Colonic mucosa (tissue), 4 donors: ENCODE data around the gene LRRC4B. TPM values are rescaled to one million over a fixed set of nuclear protein-coding genes. Genes with fewer than 3 reads are reported as not detected.

Experiments used
- DNase-seq: peaks from one replicate; pipeline ENCODE4 v3.0.0-alpha.2; 2020
- H3K27ac ChIP-seq: fragments of 200-600 bp; one replicate; pipeline ENCODE4 v1.8.0; 2021
- H3K27me3 ChIP-seq: fragments of 200-600 bp; one replicate; pipeline ENCODE4 v1.8.0; 2021
- H3K36me3 ChIP-seq: fragments of 200-600 bp; one replicate; pipeline ENCODE4 v1.8.0; 2021
- H3K4me1 ChIP-seq: fragments of 200-600 bp; one replicate; pipeline ENCODE4 v1.8.0; 2021; ENCODE audit warnings: mild to moderate bottlenecking
- H3K4me3 ChIP-seq: fragments of 200-600 bp; one replicate; pipeline ENCODE4 v1.8.0; 2021
- H3K9ac ChIP-seq, 2 donors: one replicate each; pipeline ENCODE4 v1.7.0; 2013; ENCODE audit warnings: control low read depth in 2 of 2, low read depth in 2 of 2, low read length in 2 of 2
- H3K9me3 ChIP-seq: fragments of 200-600 bp; one replicate; pipeline ENCODE4 v1.8.0; 2021
- intact Hi-C: fragments of 100-400 bp; cut with DNase I; formaldehyde crosslinking; loops from one replicate; pipeline ENCODE4 v1.14.1; 2022
- total RNA-seq, 2 donors: library from RNA; stranded (reverse); fragmentation: NEBNext Ultra II Directional in 1 of 2; extraction: Animal tissue kit (Norgen Biotek cat#: 25700) in 1 of 2; gene quantifications; one replicate each; pipeline ENCODE4 v1.2.1, GENCODE V29; 2021
- TF ChIP-seq, protein P1 (sequence below): fragments of 200-600 bp; IDR thresholded peaks from one replicate; pipeline ENCODE4 v1.8.0; 2022; ENCODE audit warnings: antibody characterized with exemption, mild to moderate bottlenecking
- donor health status: healthy.
- donor health status: DM: no; HTN: no; CAD: no.
- donor health status: DM: no; HTN: no; CAD: no.

LRRC4B gene
- total RNA-seq, 2 donors from 2014 or later: 1.1 TPM

DNA sequence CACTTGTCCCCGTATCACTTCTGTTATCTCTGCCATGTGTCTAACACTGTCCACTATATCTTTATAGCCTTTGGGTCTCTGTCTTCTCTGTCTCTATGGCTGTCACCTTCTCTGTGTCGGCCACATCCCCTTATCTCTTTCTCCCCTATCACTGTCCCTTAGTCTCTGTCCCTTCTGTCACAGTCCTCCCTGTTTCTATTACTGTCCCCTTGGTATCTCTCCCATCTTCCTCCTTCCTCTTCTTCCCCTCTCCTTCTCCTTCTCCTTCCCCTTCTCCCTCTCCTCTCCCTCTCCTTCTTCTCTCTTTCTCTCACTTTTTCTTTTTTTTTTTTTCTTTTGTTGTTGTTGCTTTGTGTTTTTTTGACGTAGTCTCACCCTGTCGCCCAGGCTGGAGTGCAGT lies 34.7 kb upstream of the LRRC4B start:
- Histone ChIP-seq H3K4me3 (no peak overlapping the region), H3K36me3 (no peaks in the 10 kb centered on the region), H3K27me3 (no peaks in the 10 kb centered on the region), H3K9ac (no peak overlapping the region), H3K9me3 (no peaks in the 10 kb centered on the region), H3K27ac (no peak overlapping the region), H3K4me1 (no peaks in the 10 kb centered on the region)
- TF ChIP-seq, protein P1, sequence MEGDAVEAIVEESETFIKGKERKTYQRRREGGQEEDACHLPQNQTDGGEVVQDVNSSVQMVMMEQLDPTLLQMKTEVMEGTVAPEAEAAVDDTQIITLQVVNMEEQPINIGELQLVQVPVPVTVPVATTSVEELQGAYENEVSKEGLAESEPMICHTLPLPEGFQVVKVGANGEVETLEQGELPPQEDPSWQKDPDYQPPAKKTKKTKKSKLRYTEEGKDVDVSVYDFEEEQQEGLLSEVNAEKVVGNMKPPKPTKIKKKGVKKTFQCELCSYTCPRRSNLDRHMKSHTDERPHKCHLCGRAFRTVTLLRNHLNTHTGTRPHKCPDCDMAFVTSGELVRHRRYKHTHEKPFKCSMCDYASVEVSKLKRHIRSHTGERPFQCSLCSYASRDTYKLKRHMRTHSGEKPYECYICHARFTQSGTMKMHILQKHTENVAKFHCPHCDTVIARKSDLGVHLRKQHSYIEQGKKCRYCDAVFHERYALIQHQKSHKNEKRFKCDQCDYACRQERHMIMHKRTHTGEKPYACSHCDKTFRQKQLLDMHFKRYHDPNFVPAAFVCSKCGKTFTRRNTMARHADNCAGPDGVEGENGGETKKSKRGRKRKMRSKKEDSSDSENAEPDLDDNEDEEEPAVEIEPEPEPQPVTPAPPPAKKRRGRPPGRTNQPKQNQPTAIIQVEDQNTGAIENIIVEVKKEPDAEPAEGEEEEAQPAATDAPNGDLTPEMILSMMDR: no peak
- no peak for DNase-seq
- intact Hi-C loops: no loop called here

DNA sequence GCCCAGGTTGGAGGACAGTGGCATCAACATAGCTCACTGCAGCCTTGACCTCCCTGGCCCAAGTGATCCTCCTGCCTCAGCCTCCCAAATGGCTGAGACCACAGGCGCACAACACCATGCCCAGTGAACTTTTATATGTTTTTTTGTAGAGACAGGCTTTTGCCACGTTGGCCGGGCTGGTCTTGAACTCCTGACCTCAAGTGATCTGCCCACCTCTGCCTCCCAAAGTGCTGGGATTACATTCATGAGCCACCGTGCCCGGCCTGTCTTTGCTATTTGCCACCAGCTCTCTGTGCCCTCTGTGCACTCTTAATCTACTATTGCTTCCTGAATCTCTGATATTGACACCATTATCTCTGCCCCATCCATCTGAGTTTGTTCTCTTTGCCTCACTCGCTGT lies 34.3 kb upstream of the LRRC4B start:
- Histone ChIP-seq H3K9me3 (no peaks in the 10 kb centered on the region), H3K4me3 (no peak overlapping the region), H3K36me3 (no peaks in the 10 kb centered on the region), H3K4me1 (no peaks in the 10 kb centered on the region), H3K9ac (no peak overlapping the region), H3K27me3 (no peaks in the 10 kb centered on the region), H3K27ac (no peak overlapping the region)
- DNase-seq: no peak
- TF ChIP-seq, protein P1: no peak
- intact Hi-C loops: no loop called here

DNA sequence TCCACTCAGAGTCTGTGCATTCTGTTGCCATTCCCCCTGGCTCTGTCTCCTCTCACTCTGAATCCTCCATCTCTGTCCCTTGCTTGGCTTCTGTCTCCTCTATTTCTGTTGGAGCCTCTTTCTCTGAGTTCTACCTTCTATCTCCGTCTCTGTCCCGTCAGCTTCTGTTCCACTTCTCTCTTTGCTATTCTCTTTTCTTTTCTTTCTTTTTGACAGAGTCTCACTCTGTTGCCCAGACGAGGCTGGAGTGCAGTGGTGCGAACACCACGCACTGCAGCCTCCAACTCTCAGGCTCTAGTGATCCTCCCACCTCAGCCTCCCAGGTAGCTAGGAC lies 33.8 kb upstream of the LRRC4B start:
- no peaks in the 10 kb centered on the region for H3K36me3 ChIP-seq
- H3K27me3 ChIP-seq: no peaks in the 10 kb centered on the region
- H3K4me1 ChIP-seq: no peaks in the 10 kb centered on the region
- no peak overlapping the region for H3K4me3 ChIP-seq
- H3K9me3 ChIP-seq: no peaks in the 10 kb centered on the region
- TF ChIP-seq, protein P1: no peak
- H3K27ac ChIP-seq: no peak overlapping the region
- intact Hi-C loops: no loop called here
- no peak overlapping the region for H3K9ac ChIP-seq
- no peak for DNase-seq

DNA sequence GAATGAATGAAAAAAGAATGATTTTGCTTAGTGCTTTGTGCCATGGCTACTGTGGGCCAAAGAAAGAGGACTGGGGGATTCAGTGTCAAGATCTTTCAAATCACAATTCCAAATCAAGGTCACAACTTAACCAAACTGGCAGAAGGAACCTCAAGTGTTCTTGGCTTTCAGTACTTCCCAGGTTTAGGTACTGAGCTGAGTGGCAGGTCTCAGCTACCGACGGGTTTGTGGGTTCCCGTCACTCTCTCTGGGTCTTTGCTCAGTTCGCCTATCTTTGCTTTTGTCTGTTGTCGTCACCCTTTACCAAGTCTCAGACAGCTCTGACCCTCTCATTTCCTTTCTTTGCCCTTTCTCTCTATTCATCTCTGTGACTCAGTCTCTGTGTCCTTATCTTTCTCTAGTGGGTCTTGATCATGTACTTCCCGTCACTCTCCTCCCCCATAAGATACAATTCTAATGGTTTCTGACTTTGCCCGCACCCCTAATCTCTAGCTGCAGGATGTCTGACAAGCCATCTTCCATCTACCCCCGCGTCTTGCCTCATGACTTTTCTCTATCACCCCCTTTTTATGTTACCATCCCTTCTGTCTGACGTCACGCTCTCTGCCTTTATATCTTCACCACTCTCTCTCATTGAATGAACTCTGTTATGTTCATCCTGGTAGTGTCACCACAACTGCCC lies 33.3 kb upstream of the LRRC4B start:
- no peak for DNase-seq
- TF ChIP-seq, protein P1: no peak
- Histone ChIP-seq H3K4me1 (no peaks in the 10 kb centered on the region), H3K36me3 (no peaks in the 10 kb centered on the region), H3K9me3 (no peaks in the 10 kb centered on the region), H3K9ac (no peak overlapping the region), H3K4me3 (no peak overlapping the region), H3K27me3 (no peaks in the 10 kb centered on the region), H3K27ac (no peak overlapping the region)
- intact Hi-C loops: no loop called here

DNA sequence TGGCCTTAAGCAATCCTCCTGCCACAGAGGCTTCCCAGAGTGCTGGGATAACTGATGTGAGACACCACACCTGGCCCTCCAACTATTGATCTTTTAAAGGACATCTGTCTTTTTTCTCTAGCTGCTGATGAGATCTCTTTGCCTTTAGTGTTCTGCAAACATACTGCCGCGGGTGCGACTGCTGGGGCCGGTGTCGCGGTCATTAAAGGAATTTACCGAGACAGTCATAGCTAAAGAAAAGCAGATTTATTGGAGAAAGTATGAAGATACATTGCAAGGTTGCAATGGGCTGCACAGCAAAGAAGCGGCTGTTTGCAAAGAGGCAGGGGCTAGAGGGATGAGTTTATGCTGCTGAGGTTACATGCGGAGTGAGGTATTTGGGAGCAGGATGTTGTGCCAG lies 31.2 kb upstream of the LRRC4B start:
- Histone ChIP-seq H3K27ac (no peak overlapping the region), H3K9me3 (no peaks in the 10 kb centered on the region), H3K4me3 (no peak overlapping the region), H3K9ac (no peak overlapping the region), H3K36me3 (no peaks in the 10 kb centered on the region), H3K27me3 (no peaks in the 10 kb centered on the region), H3K4me1 (no peaks in the 10 kb centered on the region)
- TF ChIP-seq, protein P1: no peak
- no peak for DNase-seq
- intact Hi-C loops: no loop called here
